SU-DHL-6 (cell line): ENCODE measurements around the gene PLCL1.

Experiments
- CTCF ChIP-seq: fragments of 200-600 bp; sonication (generic); IDR thresholded peaks from one replicate; pipeline ENCODE4 v1.5.1; 2017; ENCODE audit warnings: antibody characterized with exemption, mild to moderate bottlenecking, low read length, moderate library complexity; ENCODE audit not compliant: insufficient read depth, poor library complexity, severe bottlenecking
- EZH2phosphoT487 ChIP-seq: fragments of 200-600 bp; sonication (generic), shearing (Covaris generic); conservative IDR thresholded peaks from 2 replicates; pipeline ENCODE4 v1.6.1; 2018; ENCODE audit warnings: mild to moderate bottlenecking, antibody characterized with exemption, low read length, moderate library complexity, mixed read lengths

GRCh38 chr2:198136142-198136541 lies 331.7 kb downstream of the PLCL1 start:
- no peak for TF ChIP-seq CTCF
- no peak for TF ChIP-seq EZH2phosphoT487
